Measurements from ENCODE around the gene ZNF335. TPM values are rescaled to one million over a fixed set of nuclear protein-coding genes. Genes with fewer than 3 reads are reported as not detected.

ZNF335 gene
- total and polyA plus RNA-seq, 2 of the 13 experiments (the other 11 are each of a cell fraction or from before 2014, with no cell fraction given) = 9.7 to 13.7 TPM

DNA sequence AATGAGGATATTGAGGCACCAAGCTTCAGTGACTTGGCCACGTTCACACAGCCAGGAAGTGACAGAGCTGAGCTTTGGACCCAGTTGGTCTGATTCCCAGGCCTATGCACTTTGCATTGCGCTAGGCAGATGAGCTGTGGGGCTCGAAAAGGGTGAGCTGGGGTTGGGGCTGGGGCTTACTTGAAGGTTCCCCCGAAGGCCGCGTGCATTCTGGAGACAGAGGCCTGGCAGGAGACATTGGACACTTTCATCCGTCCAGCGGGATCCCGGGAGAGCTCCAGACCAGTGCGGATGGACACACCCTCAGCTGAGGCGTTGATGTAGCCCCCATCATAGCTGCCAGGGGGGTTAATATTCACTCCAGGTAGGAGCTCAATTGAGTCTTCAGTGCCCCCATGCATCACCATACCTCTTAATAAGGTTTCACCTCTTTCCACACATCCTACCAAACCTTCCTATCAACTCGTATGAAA lies 62.6 kb downstream of the ZNF335 start:
- 14% methylated on average over 12 of the region's 12 CpGs for WGBS (ENCODE audit: low lambda C conversion rate)
- Histone ChIP-seq H2AFZ (ENCODE audit: low read length) (peak overlapping the region; percentile 12), H4K20me1 (ENCODE audit: insufficient read depth, low read length) (no peaks in the 10 kb centered on the region), H3K9ac (ENCODE audit: insufficient read depth, low read depth, low read length) (peak overlapping the region; percentile 64), H3K4me3 (replicated peaks in 1 of 3; ENCODE audit: insufficient read depth in 1 of 3, low read depth in 2 of 3, low read length in 3 of 3) (peak overlapping the region; percentile 40 to 71 (median 49)), H3K4me1 (ENCODE audit: insufficient read depth, low read length) (peaks cover 65% of the 10 kb centered on the region), H3K4me2 (ENCODE audit: low read depth, low read length) (peak overlapping the region; percentile 90), H3K79me2 (ENCODE audit: insufficient read depth, low read length) (no peaks in the 10 kb centered on the region), H3K27me3 (ENCODE audit: control insufficient read depth in 1 of 2, insufficient read depth in 2 of 2, low read length in 2 of 2) (no peaks in the 10 kb centered on the region; a peak in 1 of 5 replicates), H3K36me3 (replicated peaks in 1 of 2; ENCODE audit: control insufficient read depth in 1 of 2, insufficient read depth in 2 of 2, low read length in 2 of 2) (no peaks in the 10 kb centered on the region), H3K27ac (ENCODE audit: extremely low read length, insufficient read depth, low read length) (peak overlapping the region; percentile 72), H3K9me3 (ENCODE audit: low read length) (no peaks in the 10 kb centered on the region)
- DNase-seq (ENCODE audit: low spot score) (peak; percentile 71), ATAC-seq (peak; percentile 74), FAIRE-seq (no peak)
- CTCF ChIA-PET (ENCODE audit: low intra/inter-chr PET ratio, low total read pairs) = no interaction called here
- BruUV-seq (replicated peaks) = no TSS peak
- in situ Hi-C loops (cut with HindIII; ENCODE audit: extremely low pct_ligation_motif_present, low pct_unique_long_range_greater_than_20kb) (no loop called here), intact Hi-C loops (cut with micrococcal nuclease; ENCODE audit: unreplicated experiment) (loop anchor here (2.0 kb wide), 1 partner anchor 15 kb away; no protein-coding TSS in a partner anchor)
- POLR2A ChIA-PET = interaction anchor here (0.7 to 8.8 kb wide), 15 partner anchors 10 to 76 kb away, joined by 3 to 164 read pairs (median 13); partner anchors contain the start of genes CTSA, NEURL2, PCIF1 and SNX21
- TF ChIP-seq ZNF232 (CRISPR knock-in tag; IDR thresholded peaks at IDR 0.05; ENCODE audit: borderline replicate concordance) = peak; percentile 54; the same call in 1 of the 2 replicates
- TF ChIP-seq KAT8 (CRISPR knock-in tag; IDR thresholded peaks at IDR 0.05) = peak; percentile 72
- peak; percentile 36 for TF ChIP-seq KMT2B (CRISPR knock-in tag; IDR thresholded peaks at IDR 0.05)
- peak; percentile 20 for TF ChIP-seq PHF8 (CRISPR knock-in tag; IDR thresholded peaks at IDR 0.05)
- TF ChIP-seq SMAD3 (CRISPR knock-in tag; IDR thresholded peaks at IDR 0.05) = 0 out of 2 replicates have a peak, but pooled peaks have one; percentile 31
- no peak for TF ChIP-seq SP4 (CRISPR knock-in tag; IDR thresholded peaks at IDR 0.05)
- TF ChIP-seq ZNF335 (CRISPR knock-in tag; IDR thresholded peaks at IDR 0.05) = 0 out of 2 replicates have a peak, but pooled peaks have one; percentile 33
- TF ChIP-seq SIX1 (CRISPR knock-in tag; IDR thresholded peaks at IDR 0.05; ENCODE audit: borderline replicate concordance) = no peak
- 0 out of 2 replicates have a peak, but pooled peaks have one; percentile 44 for TF ChIP-seq NR2C2 (CRISPR knock-in tag; IDR thresholded peaks at IDR 0.05; ENCODE audit: borderline replicate concordance)
- TF ChIP-seq MYC (CRISPR knock-in tag; IDR thresholded peaks at IDR 0.05; ENCODE audit: borderline replicate concordance) = peak; percentile 43; the same call in 1 of the 2 replicates
- TF ChIP-seq ZNF296 (CRISPR knock-in tag; conservative IDR thresholded peaks at IDR 0.05) = 0 out of 2 replicates have a peak, but pooled peaks have one; percentile 46
- TF ChIP-seq, protein P1, sequence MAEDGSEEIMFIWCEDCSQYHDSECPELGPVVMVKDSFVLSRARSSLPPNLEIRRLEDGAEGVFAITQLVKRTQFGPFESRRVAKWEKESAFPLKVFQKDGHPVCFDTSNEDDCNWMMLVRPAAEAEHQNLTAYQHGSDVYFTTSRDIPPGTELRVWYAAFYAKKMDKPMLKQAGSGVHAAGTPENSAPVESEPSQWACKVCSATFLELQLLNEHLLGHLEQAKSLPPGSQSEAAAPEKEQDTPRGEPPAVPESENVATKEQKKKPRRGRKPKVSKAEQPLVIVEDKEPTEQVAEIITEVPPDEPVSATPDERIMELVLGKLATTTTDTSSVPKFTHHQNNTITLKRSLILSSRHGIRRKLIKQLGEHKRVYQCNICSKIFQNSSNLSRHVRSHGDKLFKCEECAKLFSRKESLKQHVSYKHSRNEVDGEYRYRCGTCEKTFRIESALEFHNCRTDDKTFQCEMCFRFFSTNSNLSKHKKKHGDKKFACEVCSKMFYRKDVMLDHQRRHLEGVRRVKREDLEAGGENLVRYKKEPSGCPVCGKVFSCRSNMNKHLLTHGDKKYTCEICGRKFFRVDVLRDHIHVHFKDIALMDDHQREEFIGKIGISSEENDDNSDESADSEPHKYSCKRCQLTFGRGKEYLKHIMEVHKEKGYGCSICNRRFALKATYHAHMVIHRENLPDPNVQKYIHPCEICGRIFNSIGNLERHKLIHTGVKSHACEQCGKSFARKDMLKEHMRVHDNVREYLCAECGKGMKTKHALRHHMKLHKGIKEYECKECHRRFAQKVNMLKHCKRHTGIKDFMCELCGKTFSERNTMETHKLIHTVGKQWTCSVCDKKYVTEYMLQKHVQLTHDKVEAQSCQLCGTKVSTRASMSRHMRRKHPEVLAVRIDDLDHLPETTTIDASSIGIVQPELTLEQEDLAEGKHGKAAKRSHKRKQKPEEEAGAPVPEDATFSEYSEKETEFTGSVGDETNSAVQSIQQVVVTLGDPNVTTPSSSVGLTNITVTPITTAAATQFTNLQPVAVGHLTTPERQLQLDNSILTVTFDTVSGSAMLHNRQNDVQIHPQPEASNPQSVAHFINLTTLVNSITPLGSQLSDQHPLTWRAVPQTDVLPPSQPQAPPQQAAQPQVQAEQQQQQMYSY (CRISPR knock-in tag; IDR thresholded peaks at IDR 0.05) = no peak
- peak; percentile 90 for TF ChIP-seq ZNF501 (CRISPR knock-in tag; IDR thresholded peaks at IDR 0.05)
- no peak for TF ChIP-seq ZNF577 (CRISPR knock-in tag; IDR thresholded peaks at IDR 0.05; ENCODE audit: borderline replicate concordance, low read depth)
- TF ChIP-seq, protein P2, sequence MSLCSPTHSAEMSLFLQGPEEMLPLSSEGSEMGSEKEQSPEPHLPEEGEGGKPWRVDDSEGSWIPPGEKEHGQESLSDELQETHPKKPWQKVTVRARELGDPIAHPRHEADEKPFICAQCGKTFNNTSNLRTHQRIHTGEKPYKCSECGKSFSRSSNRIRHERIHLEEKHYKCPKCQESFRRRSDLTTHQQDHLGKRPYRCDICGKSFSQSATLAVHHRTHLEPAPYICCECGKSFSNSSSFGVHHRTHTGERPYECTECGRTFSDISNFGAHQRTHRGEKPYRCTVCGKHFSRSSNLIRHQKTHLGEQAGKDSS (CRISPR knock-in tag; IDR thresholded peaks at IDR 0.05; ENCODE audit: borderline replicate concordance, low read depth) = no peak
- TF ChIP-seq JUND (CRISPR knock-in tag; IDR thresholded peaks at IDR 0.05) = peak; percentile 45; the same call in 1 of the 2 replicates
- peak; percentile 15; the same call in 1 of the 2 replicates for TF ChIP-seq ZNF709 (CRISPR knock-in tag; IDR thresholded peaks at IDR 0.05)
- no peak for TF ChIP-seq NFIC (IDR thresholded peaks at IDR 0.05; ENCODE audit: low read length)

All from HepG2 (cell line).